Stimulated activated CD4-positive, alpha-beta T cell treated with anti-CD3 and anti-CD28 coated beads, Interleukin-1b, Interleukin-23, amount 100 ng/mL, for 48 hours (primary cell): ENCODE data around the gene TM6SF1.
A peak's percentile ranks its signal among the peaks of the same experiment; 100 is the strongest.
"Not testable (repeated sequence)": the region's sequence is repeated elsewhere in the genome, so short reads cannot be mapped to it uniquely, and the experiment has no call there.

Experiments used
- DNase-seq: peaks from one replicate; pipeline ENCODE4 v3.0.0-alpha.2; 2020

Gene TM6SF1

DNA sequence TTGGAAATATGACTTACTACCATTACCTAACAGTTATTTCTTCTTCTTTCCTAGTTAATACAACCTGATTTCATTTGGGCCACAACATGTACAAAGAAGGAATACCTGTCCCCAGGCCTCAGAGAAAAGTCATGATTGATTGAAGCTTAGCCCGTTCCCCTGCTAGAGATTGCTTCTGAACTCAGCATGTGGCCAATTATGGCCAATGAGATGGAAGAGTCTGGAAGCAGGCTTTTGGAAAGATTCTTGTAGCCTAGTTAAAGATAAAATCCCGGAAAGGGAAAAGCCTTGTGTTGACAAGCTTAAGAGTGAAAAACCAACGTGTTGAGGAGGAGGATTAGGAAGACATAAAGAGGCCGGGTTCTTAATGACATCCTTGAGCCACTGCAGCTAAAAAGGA, 17.0 kb upstream of the TM6SF1 start:
- no peak for DNase-seq

DNA sequence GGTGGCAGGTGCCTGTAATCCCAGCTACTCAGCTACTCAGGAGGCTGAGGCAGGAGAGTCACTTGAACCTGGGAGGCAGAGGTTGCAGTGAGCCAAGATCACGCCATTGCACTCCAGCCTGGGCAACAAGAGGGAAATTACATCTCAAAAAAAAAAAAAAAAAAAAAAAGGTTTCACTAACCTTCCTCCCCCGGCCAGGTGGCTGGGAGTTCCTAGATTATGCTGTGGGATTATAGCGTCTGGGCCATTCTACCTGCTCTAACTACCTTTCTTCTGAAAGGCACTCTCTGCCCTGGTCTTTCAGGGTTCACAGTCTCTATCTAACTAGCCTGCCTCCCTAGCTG, 15.5 kb upstream of the TM6SF1 start:
- not testable (repeated sequence) for DNase-seq

GRCh38 chr15:83092309-83092976, 15.0 kb upstream of the TM6SF1 start:
- DNase-seq, result no peak

DNA sequence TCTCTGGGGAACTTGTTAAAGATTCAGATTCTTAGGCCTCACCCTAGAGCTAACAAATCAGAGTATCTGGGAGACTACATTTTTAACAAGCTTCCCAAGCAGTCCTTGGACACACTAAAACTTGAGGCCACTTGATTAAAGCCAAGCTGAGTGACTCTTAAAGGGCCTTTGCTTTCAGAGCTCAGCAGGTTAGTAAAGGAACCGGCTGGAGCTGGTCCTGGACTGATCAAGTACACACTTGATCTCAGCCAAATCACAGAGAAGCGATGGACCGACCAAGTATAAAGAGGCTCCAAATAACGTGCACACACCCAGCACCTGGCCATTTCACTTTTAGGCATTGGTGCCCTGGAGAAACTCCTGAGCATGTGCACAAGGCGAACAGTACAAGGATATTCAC, 12.9 kb upstream of the TM6SF1 start:
- DNase-seq, result no peak

GRCh38 chr15:83098079-83098478, 9.4 kb upstream of the TM6SF1 start:
- no peak for DNase-seq

GRCh38 chr15:83099290-83099689, 8.2 kb upstream of the TM6SF1 start:
- DNase-seq, result no peak

DNA sequence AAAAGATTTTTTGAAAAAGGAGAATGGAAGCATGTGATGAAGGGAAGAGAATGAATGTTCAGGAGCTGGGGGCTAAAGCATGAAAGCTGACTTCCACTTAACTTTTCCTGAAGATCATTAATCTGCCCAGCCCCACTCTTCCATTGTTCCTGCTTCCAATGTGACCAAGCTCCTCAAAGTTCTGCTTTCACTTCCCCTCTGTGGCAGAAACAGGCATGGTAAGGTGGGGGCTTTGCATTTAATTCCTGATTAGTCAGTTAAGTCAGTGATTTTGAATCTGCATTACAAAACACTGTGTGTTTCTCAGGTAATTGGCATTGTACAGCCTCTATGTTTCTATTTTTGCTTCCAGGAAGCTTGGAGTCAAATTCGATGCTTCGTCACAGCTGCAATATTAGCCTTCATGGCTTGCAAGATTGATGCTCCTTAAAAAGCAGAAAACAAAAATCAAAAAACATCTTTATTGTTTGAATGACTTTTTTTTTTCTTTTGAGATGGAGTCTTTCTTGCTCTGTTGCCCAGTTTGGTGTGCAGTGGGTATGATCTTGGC, 7.3 kb upstream of the TM6SF1 start:
- DNase-seq, result no peak

DNA sequence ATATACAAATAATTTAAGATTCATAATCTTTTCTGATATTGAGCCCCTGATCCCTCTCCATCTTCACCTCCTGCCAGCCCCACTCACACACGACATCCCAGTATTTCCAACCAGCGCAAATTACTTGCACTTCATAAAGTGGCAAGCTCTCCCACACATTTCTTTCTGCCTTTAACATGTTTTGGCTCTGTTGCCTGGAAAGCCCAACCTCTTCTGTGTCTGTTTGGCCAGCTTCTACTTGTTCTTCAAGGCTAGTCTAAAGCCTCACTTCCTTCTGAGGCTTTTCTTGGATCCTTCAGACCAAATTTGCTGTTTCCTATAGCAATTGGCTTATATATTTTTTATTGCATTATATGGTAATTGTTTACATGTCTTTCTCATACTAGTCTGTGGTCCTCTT, 5.1 kb upstream of the TM6SF1 start:
- no peak for DNase-seq

DNA sequence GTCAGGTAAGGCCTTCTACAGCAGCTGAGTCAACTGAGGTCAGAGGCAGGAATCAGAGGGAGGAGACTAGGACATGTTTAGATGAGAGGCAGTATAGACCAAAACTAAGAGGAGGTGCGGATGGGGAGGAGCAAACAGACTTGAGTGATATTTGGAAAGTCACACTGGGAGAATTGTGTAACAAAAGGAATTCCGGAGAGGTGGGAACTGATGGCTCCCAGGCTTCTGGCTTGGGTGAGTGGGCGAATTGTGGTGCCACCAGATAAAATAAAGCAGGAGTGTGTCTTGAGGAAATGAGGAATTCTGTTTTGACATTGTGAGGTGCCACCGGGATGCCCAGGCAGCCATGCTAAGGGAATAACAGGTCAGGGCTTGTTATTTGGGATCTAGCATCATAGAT, 3.3 kb upstream of the TM6SF1 start:
- DNase-seq, result no peak

DNA sequence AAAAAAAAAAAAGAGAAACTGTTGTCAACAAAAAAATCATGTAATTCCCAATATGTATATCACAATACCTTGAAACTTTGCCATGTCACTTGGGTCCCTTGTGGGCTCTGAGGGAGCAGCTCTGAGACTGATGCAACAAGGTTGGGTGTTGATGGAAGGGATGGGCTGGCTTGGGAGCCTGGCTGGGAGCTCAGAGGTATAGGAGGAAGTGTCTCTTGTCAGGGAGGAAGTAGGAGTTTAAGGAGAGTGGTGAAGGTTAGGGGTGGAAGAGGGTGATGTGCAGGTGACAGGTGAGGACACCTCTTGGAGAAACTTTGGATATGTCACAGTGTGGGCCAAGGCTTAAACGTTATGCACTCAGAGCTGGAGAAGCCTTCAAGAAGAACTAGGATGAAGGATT, 2.0 kb upstream of the TM6SF1 start:
- no peak for DNase-seq

- no peak for DNase-seq
Observed at GRCh38 chr15:83107841-83108181, 366 bp downstream of the TM6SF1 start.

DNA sequence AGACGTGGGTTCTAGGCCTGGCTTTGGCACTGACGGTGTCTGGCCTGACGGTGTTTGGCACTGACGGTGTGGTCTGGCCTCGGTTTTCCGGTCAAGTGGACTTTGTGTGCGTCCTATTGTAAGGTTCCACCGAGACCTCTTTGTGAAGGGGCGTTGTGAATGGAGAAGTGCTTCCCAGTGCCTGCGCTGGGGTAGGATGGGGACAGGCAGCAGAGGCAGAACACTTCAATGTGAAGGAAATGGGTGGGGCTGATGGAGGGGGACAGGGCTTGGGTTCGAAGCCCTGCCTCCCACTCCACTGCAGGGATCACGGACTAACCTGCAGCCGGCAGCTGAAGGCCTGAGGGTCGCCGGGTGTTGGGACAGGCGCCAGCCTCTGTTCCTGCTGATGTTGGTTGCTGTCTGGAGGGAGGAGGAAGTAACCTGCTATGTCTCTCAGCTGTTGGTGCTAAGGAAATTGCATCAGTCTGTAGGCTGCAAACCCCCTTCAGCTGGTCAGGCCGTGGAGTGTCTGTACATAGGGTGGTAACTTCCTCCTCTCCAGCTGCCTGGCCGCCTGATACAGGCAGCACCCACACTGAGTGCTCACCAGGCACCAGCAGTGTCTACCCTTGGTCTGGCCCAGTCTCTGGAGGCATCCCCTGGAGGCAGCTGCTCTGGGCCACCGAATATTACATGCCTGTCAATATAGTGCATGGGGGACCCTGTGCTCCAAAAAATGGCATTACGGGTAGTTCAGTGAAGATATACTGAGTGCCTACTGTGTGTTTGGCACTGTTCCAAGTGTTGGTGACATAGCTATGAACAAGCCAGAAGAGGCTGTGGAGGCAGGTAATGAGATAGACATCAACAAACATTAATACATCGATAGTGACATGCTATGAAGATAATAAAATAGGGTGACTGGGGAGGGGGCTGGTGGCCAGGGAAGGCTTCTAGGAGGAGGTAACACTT, 1.1 kb downstream of the TM6SF1 start:
- no peak for DNase-seq

DNA sequence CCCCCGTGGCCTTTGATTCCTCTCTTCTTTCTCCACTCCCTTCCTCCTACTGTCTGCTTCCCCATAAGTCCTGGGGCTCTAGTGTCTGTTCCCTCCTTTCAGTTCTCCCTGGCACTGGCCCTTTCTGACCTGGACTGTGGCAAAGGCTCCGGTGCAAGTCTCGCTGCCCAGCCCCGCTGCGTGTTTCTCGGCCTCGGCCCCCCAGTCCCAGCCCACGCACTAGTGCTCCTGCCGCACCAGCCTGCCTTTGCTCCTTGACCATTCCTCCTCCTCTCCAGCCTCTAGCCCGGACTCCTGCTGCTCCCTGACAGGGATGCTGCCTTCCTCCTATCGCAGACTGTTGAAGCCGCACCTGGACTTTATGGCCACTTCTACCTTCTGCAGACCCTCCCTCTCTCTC, 2.1 kb downstream of the TM6SF1 start:
- DNase-seq, result no peak

GRCh38 chr15:83110381-83110780, 2.9 kb downstream of the TM6SF1 start:
- no peak for DNase-seq

DNA sequence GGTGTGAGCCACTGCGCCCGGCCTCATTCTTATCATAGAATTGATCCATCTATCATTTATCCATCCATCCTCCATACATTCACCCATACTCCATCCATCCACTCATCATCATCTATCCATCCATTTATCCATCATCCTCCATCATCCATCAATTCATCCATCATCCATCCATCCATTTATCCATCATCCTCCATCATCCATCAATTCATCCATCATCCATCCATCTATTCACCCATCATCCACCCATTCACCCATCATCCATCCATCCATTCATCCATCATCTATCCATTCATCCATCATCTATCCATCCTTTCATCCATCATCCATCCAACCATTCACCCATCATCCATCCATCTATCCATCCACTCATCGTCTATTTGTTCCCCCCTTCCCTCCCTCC, 3.7 kb downstream of the TM6SF1 start:
- DNase-seq, result no peak

DNA sequence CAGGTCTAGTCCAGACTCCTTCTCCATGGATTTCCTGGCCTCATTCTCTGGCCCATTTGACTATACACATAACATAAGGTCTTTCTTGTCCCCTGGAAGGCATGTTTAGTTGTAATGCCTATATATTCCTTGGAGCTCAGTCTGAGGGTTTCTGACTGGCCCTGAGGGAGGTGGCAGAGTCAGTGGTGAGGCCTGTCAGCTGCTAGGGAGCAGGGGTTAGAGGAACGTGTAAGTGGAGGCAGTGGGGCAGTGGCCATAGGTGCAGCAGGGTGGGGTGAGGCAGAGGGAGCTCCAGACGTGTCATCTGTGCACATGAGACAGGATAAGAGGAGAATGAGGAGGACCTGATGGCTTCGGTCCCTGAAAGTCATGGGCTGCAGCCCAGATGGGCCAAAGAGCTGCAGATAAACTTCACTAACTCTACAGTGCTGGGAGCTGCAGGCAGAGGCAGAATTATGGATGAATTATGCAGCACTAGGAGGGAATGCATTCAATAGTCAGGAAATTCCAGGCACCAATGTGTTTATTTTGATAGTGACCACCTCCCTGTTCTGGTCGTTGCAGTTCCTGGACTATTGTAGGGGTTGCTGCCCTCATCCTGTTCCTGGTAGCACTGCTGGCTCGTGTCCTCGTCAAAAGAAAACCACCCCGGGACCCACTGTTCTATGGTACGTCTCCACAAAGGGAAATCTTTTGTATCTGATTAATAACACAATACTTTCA, 4.9 kb downstream of the TM6SF1 start:
- DNase-seq, result no peak

- no peak for DNase-seq
Observed at GRCh38 chr15:83112956-83113299, 5.5 kb downstream of the TM6SF1 start.

DNA sequence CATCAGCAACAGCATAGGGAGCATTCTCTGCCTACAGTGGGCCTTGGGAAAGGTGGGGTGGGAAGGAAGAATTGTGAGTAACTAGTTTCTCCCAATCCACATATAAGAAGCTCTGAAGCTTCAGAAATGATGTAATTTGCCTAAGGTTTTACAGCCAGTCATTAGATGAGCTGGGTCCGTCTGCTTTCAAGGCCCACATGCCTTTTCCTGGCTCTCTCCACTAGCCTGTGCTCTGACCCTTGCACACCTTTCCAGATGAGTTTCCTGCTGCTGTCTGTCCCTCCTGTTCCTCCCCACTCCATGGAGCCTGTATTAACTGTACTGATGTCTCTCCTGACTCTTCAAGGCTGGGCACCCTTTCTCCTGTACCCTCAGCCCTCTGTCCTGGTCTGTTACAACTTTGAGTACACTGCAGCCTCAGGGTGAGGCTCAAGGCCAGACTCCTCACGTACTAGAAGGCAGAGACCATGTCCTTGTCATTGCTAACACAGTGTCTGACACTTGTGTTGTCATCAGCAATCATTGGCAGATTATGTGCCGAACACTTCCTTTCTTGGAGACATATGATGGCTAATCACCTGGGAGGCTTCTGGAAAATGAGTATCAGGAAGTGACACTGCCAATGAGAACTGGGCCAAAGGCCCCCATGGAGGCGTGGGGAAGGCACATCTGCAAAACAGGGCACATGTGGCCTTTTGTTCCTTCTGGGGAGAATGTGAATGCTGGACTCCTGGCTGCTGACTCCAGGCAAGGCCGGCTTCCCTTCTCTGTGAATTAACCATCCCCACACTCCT, 6.6 kb downstream of the TM6SF1 start:
- no peak for DNase-seq

- no peak for DNase-seq
Observed at GRCh38 chr15:83114856-83115255, 7.4 kb downstream of the TM6SF1 start.

DNA sequence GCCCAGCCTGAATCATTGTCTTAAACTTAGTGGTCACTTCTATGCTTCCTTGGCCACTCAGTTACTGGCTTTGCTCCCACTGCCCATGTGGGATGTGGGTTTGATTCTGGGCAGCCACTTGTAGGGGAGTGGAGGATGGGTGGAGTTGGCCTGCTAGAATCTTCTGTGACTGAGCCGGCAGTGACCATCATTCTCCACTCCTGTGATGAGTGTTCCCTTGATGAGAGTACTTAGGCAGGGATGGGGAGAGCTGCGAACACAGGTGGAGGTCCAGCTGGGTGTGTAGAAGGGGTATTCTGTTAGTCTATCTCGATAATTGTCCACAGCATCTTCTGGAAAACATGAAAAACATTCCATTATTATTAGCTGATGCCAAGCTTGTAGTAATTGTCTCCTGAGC, 8.0 kb downstream of the TM6SF1 start:
- peak; percentile 15 for DNase-seq

DNA sequence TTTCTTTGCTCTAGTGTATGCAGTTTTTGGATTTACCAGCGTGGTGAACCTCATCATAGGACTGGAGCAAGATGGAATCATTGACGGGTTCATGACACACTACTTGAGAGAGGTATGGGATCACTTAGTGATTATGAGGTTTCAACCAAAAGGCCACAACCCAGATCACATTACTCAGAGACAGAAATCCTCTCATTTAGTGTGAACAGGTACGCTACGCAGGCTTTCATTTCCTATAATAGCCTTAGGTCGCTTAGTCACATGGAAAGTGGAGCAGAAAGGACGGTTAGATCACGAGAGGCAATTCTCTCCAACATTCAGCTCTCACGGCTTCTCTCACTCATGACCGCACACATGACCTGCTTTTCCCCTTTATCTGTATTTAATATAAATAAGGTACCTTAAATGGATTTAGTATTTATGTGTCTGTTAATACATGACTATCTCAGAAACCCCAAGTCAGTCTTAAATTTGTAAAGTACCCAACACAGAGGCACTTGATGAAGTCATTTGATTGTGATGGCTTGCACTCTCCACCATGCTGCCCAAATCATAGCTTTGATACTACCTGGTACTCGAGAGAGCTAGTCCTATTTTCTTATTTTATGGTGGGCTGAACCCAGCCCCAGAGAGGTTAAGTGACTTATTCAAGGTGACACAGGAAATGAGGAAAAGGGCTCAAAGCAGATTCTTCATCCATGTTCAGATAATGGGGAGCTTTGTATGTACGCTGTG, 8.6 kb downstream of the TM6SF1 start:
- no peak for DNase-seq

DNA sequence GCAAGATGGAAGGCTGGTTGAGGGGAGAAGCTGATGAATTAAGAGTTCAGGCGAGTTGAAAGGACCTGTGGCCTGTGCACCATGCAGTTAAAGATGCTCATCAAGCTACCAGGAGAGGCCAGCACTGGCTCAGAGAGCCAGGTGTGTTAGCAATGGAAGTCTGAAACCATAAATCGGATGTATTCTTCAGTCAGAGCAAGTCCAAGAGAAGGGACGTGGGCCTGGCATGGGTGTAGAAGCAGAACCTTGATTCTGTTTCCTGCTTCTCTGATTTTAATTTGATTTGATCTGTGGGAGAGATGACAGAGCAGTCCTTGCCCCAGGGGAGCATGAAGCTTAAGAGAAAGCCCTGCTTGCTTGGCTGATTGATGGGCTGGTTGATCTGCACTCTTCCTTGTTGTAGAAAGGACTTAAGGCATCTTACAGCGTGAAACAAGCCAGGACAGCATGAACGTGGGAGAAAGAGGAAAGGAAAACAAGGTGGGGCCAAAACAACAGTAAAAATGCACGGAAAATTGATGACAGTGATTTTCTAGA, 10.9 kb downstream of the TM6SF1 start:
- DNase-seq, result no peak
